Transverse colon (tissue), 4 donors: Measurements from ENCODE around the gene CRABP2. TPM values are rescaled to one million over a fixed set of nuclear protein-coding genes. Genes with fewer than 3 reads are reported as not detected.
A peak's percentile ranks its signal among the peaks of the same experiment; 100 is the strongest.

Experiments used
- DNase-seq: peaks from one replicate; pipeline ENCODE4 v3.0.0-alpha.2; 2019
- H3K27ac ChIP-seq, 4 donors: fragments of 200-600 bp; sonication (generic); 2 replicates each; pipeline ENCODE4 v1.5.1; 2016 to 2018; ENCODE audit warnings: inconsistent platforms in 4 of 4
- H3K27me3 ChIP-seq: fragments of 200-600 bp; sonication (generic); 2 replicates; pipeline ENCODE4 v1.5.1; 2017; ENCODE audit warnings: inconsistent platforms
- H3K36me3 ChIP-seq, 4 donors: fragments of 200-600 bp; sonication (generic); 2 replicates each; pipeline ENCODE4 v1.5.1; 2017 to 2019; ENCODE audit warnings: inconsistent platforms in 4 of 4
- H3K4me1 ChIP-seq, 4 donors: fragments of 200-600 bp; sonication (generic); 2 replicates each; pipeline ENCODE4 v1.5.1; 2017 to 2020; ENCODE audit warnings: inconsistent platforms in 4 of 4
- H3K4me3 ChIP-seq, 4 donors: fragments of 200-600 bp; sonication (generic); 1 replicate in 1 of 4; 2 replicates in 3 of 4; pipeline versions ENCODE4 v1.5.1 to v1.6.1; 2017 to 2019; ENCODE audit warnings: inconsistent platforms in 4 of 4
- H3K9me3 ChIP-seq, 2 donors: fragments of 200-600 bp; sonication (generic); 2 replicates each; pipeline ENCODE4 v1.5.1; 2017 to 2019; ENCODE audit warnings: inconsistent platforms in 2 of 2
- CTCF ChIP-seq, 5 experiments: fragments of 200-600 bp in 3 of 5; fragments of 450-650 bp in 2 of 5; sonication (generic) in 3 of 5; IDR thresholded peaks; 1 replicate in 2 of 5; 2 replicates in 3 of 5; pipeline ENCODE4 v1.5.1; 2016 to 2017; ENCODE audit warnings: antibody characterized with exemption in 5 of 5, inconsistent platforms in 3 of 5, mild to moderate bottlenecking in 2 of 5, moderate library complexity in 1 of 5
- EP300 ChIP-seq: sonication (generic); formaldehyde crosslinking; IDR thresholded peaks from one replicate; pipeline ENCODE4 v1.6.1; 2017; ENCODE audit warnings: antibody characterized with exemption, low read depth
- POLR2A ChIP-seq: fragments of 450-650 bp; IDR thresholded peaks from one replicate; pipeline ENCODE4 v1.6.1; 2016; ENCODE audit warnings: antibody characterized with exemption, mild to moderate bottlenecking, moderate library complexity
- POLR2AphosphoS5 ChIP-seq, 3 donors: sonication (generic); formaldehyde crosslinking; IDR thresholded peaks; one replicate each; pipeline ENCODE4 v1.6.1; 2016; ENCODE audit warnings: antibody characterized with exemption in 3 of 3
- WGBS, 2 donors: methylation state at CpG; one replicate each; pipeline ENCODE4 v1.1.5; 2018; ENCODE audit warnings: low coverage in 1 of 2; 5-methylcytosine and 5-hydroxymethylcytosine counted together
- in situ Hi-C, 4 donors: fragments of 200-750 bp; cut with MboI; loops; one replicate each; pipeline versions ENCODE4 v1.15.0 to v1.15.1; 2017; ENCODE audit warnings: low sequenced_read_pairs in 3 of 4, low pct_ligation_motif_present in 1 of 4, low pct_unique_long_range_greater_than_20kb in 1 of 4
- intact Hi-C: fragments of 100-400 bp; cut with DNase I; formaldehyde crosslinking; loops from one replicate; pipeline ENCODE4 v1.15.1; 2023; ENCODE audit warnings: low total_unique reads
- total RNA-seq, 4 donors: library from RNA; depleted of rRNA; stranded (reverse); fragments of >200 nt; gene quantifications; one replicate each; pipeline ENCODE4 v1.1.0, GENCODE V29; 2016

CRABP2 gene
- total RNA-seq, 4 donors from 2014 or later, result 0.79 to 1.9 TPM; not detected in 2

- TF ChIP-seq POLR2AphosphoS5 (IDR thresholded peaks at IDR 0.05), result no peak
- TF ChIP-seq EP300, result no peak
- TF ChIP-seq POLR2A, result no peak
- TF ChIP-seq CTCF (IDR thresholded peaks at IDR 0.05), result no peak
- H3K36me3 ChIP-seq, result no peaks in the 10 kb centered on the region
- peak overlapping the region; percentile 67 to 75 (median 72) for H3K27ac ChIP-seq
- intact Hi-C loops (no loop called here), in situ Hi-C loops (loop anchor here in 1 of 4 donors (10.0 kb wide), 1 partner anchor 158 kb away; the partner anchor contains the start of gene NTRK1)
- WGBS, 2 donors, result 11 to 67% methylated on average over 2 to 29 of the region's 29 CpGs
- no peaks in the 10 kb centered on the region for H3K9me3 ChIP-seq
- H3K27me3 ChIP-seq, result peaks cover 38% of the 10 kb centered on the region
- H3K4me3 ChIP-seq, result peak overlapping the region; percentile 12 to 54 (median 29)
- peak; percentile 47 for DNase-seq
- H3K4me1 ChIP-seq, result peaks cover 31 to 56% (median 41%) of the 10 kb centered on the region in 4 donors
These were observed 1.5 kb upstream of the CRABP2 start for GRCh38 chr1:156706657-156707416.

GRCh38 chr1:156705918-156706656 lies 704 bp upstream of the CRABP2 start:
- peak overlapping the region; percentile 67 to 75 (median 72) for H3K27ac ChIP-seq
- H3K4me3 ChIP-seq, result peak overlapping the region; percentile 12 to 54 (median 29)
- H3K4me1 ChIP-seq, result peaks cover 31 to 55% (median 38%) of the 10 kb centered on the region in 4 donors
- peak; percentile 74 to 81 (median 80) for TF ChIP-seq CTCF (IDR thresholded peaks at IDR 0.05)
- TF ChIP-seq EP300, result no peak
- no peaks in the 10 kb centered on the region for H3K9me3 ChIP-seq
- WGBS, 2 donors, result 1% methylated on average over 43 of the region's 45 CpGs; no CpG with 5 or more reads in 1 of the 2 donors
- in situ Hi-C loops (loop anchor here in 1 of 4 donors (10.0 kb wide), 1 partner anchor 159 kb away; the partner anchor contains the start of gene NTRK1), intact Hi-C loops (no loop called here)
- no peaks in the 10 kb centered on the region for H3K36me3 ChIP-seq
- DNase-seq, result peak; percentile 66
- H3K27me3 ChIP-seq, result peaks cover 43% of the 10 kb centered on the region

- intact Hi-C loops (no loop called here), in situ Hi-C loops (loop anchor here in 1 of 4 donors (10.0 kb wide), 1 partner anchor 160 kb away; the partner anchor contains the start of gene NTRK1)
- Histone ChIP-seq H3K4me1 (peaks cover 27 to 44% (median 34%) of the 10 kb centered on the region in 4 donors), H3K4me3 (peak overlapping the region; percentile 12 to 54 (median 29)), H3K9me3 (no peaks in the 10 kb centered on the region), H3K27ac (peak overlapping the region in 2 of 4 donors; percentile 67 to 74), H3K27me3 (peaks cover 54% of the 10 kb centered on the region), H3K36me3 (no peaks in the 10 kb centered on the region)
- TF ChIP-seq POLR2AphosphoS5 (IDR thresholded peaks at IDR 0.05) (no peak), CTCF (IDR thresholded peaks at IDR 0.05) (no peak)
- WGBS, 2 donors, result 1% methylated on average over 21 of the region's 29 CpGs; no CpG with 5 or more reads in 1 of the 2 donors
- DNase-seq, result peak; percentile 33
These were observed 458 bp downstream of the CRABP2 start for GRCh38 chr1:156704930-156705320.

GRCh38 chr1:156704166-156704711 lies 1.1 kb downstream of the CRABP2 start:
- Histone ChIP-seq H3K27me3 (peaks cover 56% of the 10 kb centered on the region), H3K4me3 (no peak overlapping the region), H3K36me3 (no peaks in the 10 kb centered on the region), H3K9me3 (no peaks in the 10 kb centered on the region), H3K4me1 (peaks cover 23 to 37% (median 28%) of the 10 kb centered on the region in 4 donors), H3K27ac (no peak overlapping the region)
- intact Hi-C loops, result no loop called here
- TF ChIP-seq EP300 (no peak), CTCF (IDR thresholded peaks at IDR 0.05) (no peak), POLR2A (no peak), POLR2AphosphoS5 (IDR thresholded peaks at IDR 0.05) (no peak)
- 54% methylated on average over 10 of the region's 10 CpGs; no CpG with 5 or more reads in 1 of the 2 donors for WGBS, 2 donors
- in situ Hi-C loops, result loop anchor here in 1 of 4 donors (10.0 kb wide), 1 partner anchor 161 kb away; the partner anchor contains the start of gene NTRK1
- no peak for DNase-seq
